ENCODE measurements around the gene CTNNA3. TPM values are rescaled to one million over a fixed set of nuclear protein-coding genes. Genes with fewer than 3 reads are reported as not detected.

Gene CTNNA3
- total RNA-seq, 1 experiment from 2014 or later: 0.20 TPM

DNA sequence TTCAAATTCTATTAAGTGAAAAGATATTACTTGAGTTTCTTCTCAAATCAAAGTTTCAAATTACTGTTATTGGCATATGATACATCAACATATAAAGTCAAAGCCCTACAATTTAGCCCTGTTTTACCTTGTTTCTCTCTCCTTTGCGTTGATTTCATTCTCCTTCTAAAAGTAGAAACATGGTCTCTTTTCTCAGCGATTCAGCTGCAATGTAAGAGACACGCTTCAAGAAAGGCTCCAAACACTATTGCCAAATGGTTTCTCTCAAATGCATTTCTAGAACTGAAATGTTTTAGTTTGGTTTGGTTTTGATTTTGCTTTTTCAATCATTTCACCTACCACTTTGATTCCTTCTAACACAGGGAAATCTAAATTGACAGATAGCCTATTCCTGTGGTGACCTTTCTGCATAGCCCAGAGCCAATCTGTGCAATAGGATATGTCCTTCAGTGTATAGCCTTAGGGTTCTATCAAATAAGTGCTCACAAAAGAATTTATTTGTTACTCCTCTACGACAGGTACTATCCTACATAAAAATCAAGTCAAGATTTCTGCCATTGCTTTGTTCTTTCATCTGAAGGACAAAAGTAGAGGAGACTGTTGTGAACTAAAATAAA, 47.3 kb downstream of the CTNNA3 start:
- Mint-ChIP-seq H3K27me3 (ENCODE audit: insufficient read depth, unreplicated experiment) (peaks cover 4% of the 10 kb centered on the region), H3K4me3 (ENCODE audit: unreplicated experiment) (no peak overlapping the region), H3K9me3 (ENCODE audit: unreplicated experiment) (no peaks in the 10 kb centered on the region), H3K36me3 (ENCODE audit: insufficient read depth, unreplicated experiment) (no peaks in the 10 kb centered on the region), H3K27ac (ENCODE audit: unreplicated experiment) (no peak overlapping the region), H3K4me1 (ENCODE audit: low read depth, unreplicated experiment) (no peaks in the 10 kb centered on the region)
- intact Hi-C loops (cut with micrococcal nuclease; ENCODE audit: unreplicated experiment): no loop called here
- Histone ChIP-seq H3K4me1 (no peaks in the 10 kb centered on the region), H3K4me3 (ENCODE audit: low read depth, low read length) (no peak overlapping the region), H3K9me3 (no peaks in the 10 kb centered on the region; the same call in 1 of the 2 replicates), H3K36me3 (ENCODE audit: control insufficient read depth, insufficient read depth, low read length) (no peaks in the 10 kb centered on the region), H3K27me3 (replicated peaks; ENCODE audit: control insufficient read depth, insufficient read depth, low read length) (no peaks in the 10 kb centered on the region)
- BruUV-seq (replicated peaks): no TSS peak
- TF ChIP-seq, protein P1, sequence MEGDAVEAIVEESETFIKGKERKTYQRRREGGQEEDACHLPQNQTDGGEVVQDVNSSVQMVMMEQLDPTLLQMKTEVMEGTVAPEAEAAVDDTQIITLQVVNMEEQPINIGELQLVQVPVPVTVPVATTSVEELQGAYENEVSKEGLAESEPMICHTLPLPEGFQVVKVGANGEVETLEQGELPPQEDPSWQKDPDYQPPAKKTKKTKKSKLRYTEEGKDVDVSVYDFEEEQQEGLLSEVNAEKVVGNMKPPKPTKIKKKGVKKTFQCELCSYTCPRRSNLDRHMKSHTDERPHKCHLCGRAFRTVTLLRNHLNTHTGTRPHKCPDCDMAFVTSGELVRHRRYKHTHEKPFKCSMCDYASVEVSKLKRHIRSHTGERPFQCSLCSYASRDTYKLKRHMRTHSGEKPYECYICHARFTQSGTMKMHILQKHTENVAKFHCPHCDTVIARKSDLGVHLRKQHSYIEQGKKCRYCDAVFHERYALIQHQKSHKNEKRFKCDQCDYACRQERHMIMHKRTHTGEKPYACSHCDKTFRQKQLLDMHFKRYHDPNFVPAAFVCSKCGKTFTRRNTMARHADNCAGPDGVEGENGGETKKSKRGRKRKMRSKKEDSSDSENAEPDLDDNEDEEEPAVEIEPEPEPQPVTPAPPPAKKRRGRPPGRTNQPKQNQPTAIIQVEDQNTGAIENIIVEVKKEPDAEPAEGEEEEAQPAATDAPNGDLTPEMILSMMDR (IDR thresholded peaks at IDR 0.05; ENCODE audit: insufficient read depth in 1 of 2, low read depth in 1 of 2, low read length in 1 of 2, severe bottlenecking in 1 of 2, unreplicated experiment in 1 of 2): no peak
- ChIA-PET POLR2A (no interaction called here), CTCF (interaction anchor here (0.6 kb wide), 1 partner anchor 44 kb away, joined by 4 read pairs; no protein-coding TSS in a partner anchor)
- DNase-seq: no peak

DNA sequence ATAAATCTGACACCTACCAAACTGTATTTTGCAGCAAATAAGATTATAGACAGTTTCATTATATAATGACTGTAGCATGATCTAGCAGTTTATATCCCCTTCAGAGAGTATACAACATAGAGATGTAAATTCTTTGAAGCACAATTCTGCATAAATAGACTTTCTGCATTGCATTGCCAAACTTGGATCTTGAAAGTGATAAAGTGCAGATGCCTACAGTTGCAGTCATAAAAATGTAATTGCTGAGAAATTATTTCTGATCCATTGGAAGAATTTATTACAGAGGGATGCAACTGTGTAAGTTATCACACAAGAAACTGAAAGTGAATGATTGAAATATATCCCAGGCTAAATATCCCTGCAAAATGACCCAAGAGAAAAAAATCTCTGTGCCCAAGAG, 65.1 kb downstream of the CTNNA3 start:
- H3K4me3 Mint-ChIP-seq (ENCODE audit: unreplicated experiment): no peak overlapping the region
- Histone ChIP-seq H3K9me3 (no peaks in the 10 kb centered on the region), H3K4me3 (ENCODE audit: low read depth, low read length) (no peak overlapping the region), H3K36me3 (ENCODE audit: control insufficient read depth, insufficient read depth, low read length) (no peaks in the 10 kb centered on the region), H3K27me3 (replicated peaks; ENCODE audit: control insufficient read depth, insufficient read depth, low read length) (no peaks in the 10 kb centered on the region), H3K4me1 (no peaks in the 10 kb centered on the region)
- POLR2A ChIA-PET: no interaction called here
- BruUV-seq (replicated peaks): no TSS peak
- H3K27me3 Mint-ChIP-seq (ENCODE audit: insufficient read depth, unreplicated experiment): peaks cover 2% of the 10 kb centered on the region
- TF ChIP-seq, protein P1 (IDR thresholded peaks at IDR 0.05; ENCODE audit: insufficient read depth in 1 of 2, low read depth in 1 of 2, low read length in 1 of 2, severe bottlenecking in 1 of 2, unreplicated experiment in 1 of 2): no peak
- H3K27ac Mint-ChIP-seq (ENCODE audit: unreplicated experiment): no peak overlapping the region
- no peaks in the 10 kb centered on the region for H3K4me1 Mint-ChIP-seq (ENCODE audit: low read depth, unreplicated experiment)
- CTCF ChIA-PET: no interaction called here
- intact Hi-C loops (cut with micrococcal nuclease; ENCODE audit: unreplicated experiment): no loop called here
- H3K36me3 Mint-ChIP-seq (ENCODE audit: insufficient read depth, unreplicated experiment): no peaks in the 10 kb centered on the region
- no peaks in the 10 kb centered on the region for H3K9me3 Mint-ChIP-seq (ENCODE audit: unreplicated experiment)
- DNase-seq: no peak

- Histone ChIP-seq H3K9me3 (no peaks in the 10 kb centered on the region), H3K36me3 (ENCODE audit: control insufficient read depth, insufficient read depth, low read length) (no peaks in the 10 kb centered on the region), H3K4me1 (no peaks in the 10 kb centered on the region), H3K27me3 (replicated peaks; ENCODE audit: control insufficient read depth, insufficient read depth, low read length) (no peaks in the 10 kb centered on the region), H3K4me3 (ENCODE audit: low read depth, low read length) (no peak overlapping the region)
- CTCF ChIA-PET: no interaction called here
- TF ChIP-seq, protein P1 (IDR thresholded peaks at IDR 0.05; ENCODE audit: insufficient read depth in 1 of 2, low read depth in 1 of 2, low read length in 1 of 2, severe bottlenecking in 1 of 2, unreplicated experiment in 1 of 2): no peak
- peaks cover 2% of the 10 kb centered on the region for H3K27me3 Mint-ChIP-seq (ENCODE audit: insufficient read depth, unreplicated experiment)
- H3K27ac Mint-ChIP-seq (ENCODE audit: unreplicated experiment): no peak overlapping the region
- H3K4me1 Mint-ChIP-seq (ENCODE audit: low read depth, unreplicated experiment): no peaks in the 10 kb centered on the region
- H3K4me3 Mint-ChIP-seq (ENCODE audit: unreplicated experiment): no peak overlapping the region
- no peaks in the 10 kb centered on the region for H3K36me3 Mint-ChIP-seq (ENCODE audit: insufficient read depth, unreplicated experiment)
- H3K9me3 Mint-ChIP-seq (ENCODE audit: unreplicated experiment): no peaks in the 10 kb centered on the region
- BruUV-seq (replicated peaks): no TSS peak
- POLR2A ChIA-PET: no interaction called here
- no peak for DNase-seq
- intact Hi-C loops (cut with micrococcal nuclease; ENCODE audit: unreplicated experiment): no loop called here
Observed at GRCh38 chr10:67629461-67629971, 66.5 kb downstream of the CTNNA3 start.

All from Caco-2 (cell line).